Thyroid gland (tissue), 4 donors: ENCODE results near the gene ANKFY1. TPM values are rescaled to one million over a fixed set of nuclear protein-coding genes. Genes with fewer than 3 reads are reported as not detected.

Source experiments
- DNase-seq, 2 donors: peaks; one replicate each; pipeline ENCODE4 v3.0.0-alpha.2; 2019
- H3K27ac ChIP-seq, 3 donors: fragments of 200-600 bp; sonication (generic); 1 replicate in 2 of 3; 2 replicates in 1 of 3; pipeline ENCODE4 v1.5.1; 2016 to 2019; ENCODE audit warnings: mild to moderate bottlenecking in 1 of 3, moderate library complexity in 1 of 3
- H3K27me3 ChIP-seq: fragments of 200-600 bp; sonication (generic); one replicate; pipeline ENCODE4 v1.5.1; 2019
- H3K36me3 ChIP-seq, 2 donors: fragments of 200-600 bp; sonication (generic); one replicate each; pipeline ENCODE4 v1.5.1; 2016 to 2019
- H3K4me1 ChIP-seq, 2 donors: fragments of 200-600 bp; sonication (generic); one replicate each; pipeline ENCODE4 v1.5.1; 2017 to 2019
- H3K4me3 ChIP-seq, 3 donors: fragments of 200-600 bp; sonication (generic); replicated peaks in 1 of 3; 1 replicate in 2 of 3; 2 replicates in 1 of 3; pipeline ENCODE4 v1.5.1; 2016; ENCODE audit warnings: mild to moderate bottlenecking in 1 of 3
- H3K9me3 ChIP-seq: fragments of 200-600 bp; sonication (generic); one replicate; pipeline ENCODE4 v1.5.1; 2017
- POLR2A ChIP-seq, 2 donors: fragments of 450-650 bp; IDR thresholded peaks; one replicate each; pipeline ENCODE4 v1.6.1; 2017; ENCODE audit warnings: antibody characterized with exemption in 2 of 2, mild to moderate bottlenecking in 2 of 2, moderate library complexity in 1 of 2
- WGBS, 2 donors: methylation state at CpG; one replicate each; pipeline ENCODE4 v1.1.5; 2017; 5-methylcytosine and 5-hydroxymethylcytosine counted together
- intact Hi-C: fragments of 100-400 bp; cut with DNase I; formaldehyde crosslinking; loops from one replicate; pipeline ENCODE4 v1.15.1; 2023
- total RNA-seq, 4 donors: library from RNA; depleted of rRNA; stranded (reverse); fragments of >200 nt; gene quantifications; one replicate each; pipeline ENCODE4 v1.2.3, GENCODE V29; 2016
- TF ChIP-seq, protein P1 (sequence below), 6 experiments: fragments of 200-600 bp in 3 of 6; fragments of 450-650 bp in 3 of 6; sonication (generic) in 3 of 6; IDR thresholded peaks; one replicate each; pipeline ENCODE4 v1.5.1; 2016 to 2019; ENCODE audit warnings: antibody characterized with exemption in 6 of 6, mild to moderate bottlenecking in 2 of 6, inconsistent platforms in 1 of 6, moderate library complexity in 1 of 6

ANKFY1 gene
- total RNA-seq, 4 donors from 2014 or later: 36.8 to 51.3 (median 46.3) TPM

DNA sequence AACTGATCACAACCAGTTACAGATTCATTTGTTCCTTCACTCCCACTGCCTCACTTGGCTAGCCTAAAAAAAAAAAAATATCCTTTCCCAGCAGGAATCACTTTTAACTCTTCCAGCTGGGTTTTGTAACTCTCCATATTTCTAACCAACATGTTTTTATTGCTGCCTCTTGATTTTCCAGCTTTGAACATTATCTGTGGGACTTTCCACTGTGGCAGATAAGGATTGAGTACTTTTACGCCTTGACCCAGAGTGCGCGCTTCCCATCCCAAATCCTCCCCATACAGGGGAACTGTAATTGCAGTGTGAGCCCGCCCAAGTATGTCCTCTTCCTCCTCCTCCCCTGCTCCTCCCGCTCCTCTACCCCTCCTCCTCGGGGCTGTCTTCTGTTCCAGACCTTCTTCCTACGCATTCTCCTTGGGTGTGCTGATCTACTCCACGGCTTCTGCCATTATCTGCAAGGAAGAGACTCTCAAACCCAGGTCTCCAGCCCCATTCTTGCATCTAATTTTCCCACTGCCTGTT lies 77.4 kb downstream of the ANKFY1 start:
- intact Hi-C loops: no loop called here

DNA sequence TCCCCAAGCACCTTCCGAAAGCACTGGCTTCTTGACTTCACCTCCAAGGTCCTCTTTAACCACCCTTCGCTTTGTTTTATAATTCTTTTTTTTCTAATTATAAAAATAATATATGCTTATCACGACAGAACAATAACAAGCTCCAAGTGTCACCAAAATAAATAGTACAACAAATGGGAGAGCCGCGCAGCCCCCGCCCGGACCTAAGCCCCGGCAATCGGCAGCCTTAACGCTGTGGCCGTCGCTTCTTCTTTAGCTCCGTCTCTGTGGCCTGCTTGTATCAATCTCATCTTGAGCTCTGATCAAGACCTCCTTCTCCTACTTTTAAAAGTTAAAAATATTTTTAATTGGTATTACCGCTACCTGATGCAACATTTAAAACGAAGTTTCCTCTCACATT lies 78.1 kb downstream of the ANKFY1 start:
- WGBS, 2 donors: 93 to 96% methylated on average over 15 of the region's 15 CpGs
- H3K4me1 ChIP-seq: no peaks in the 10 kb centered on the region
- no peak for DNase-seq
- TF ChIP-seq, protein P1, sequence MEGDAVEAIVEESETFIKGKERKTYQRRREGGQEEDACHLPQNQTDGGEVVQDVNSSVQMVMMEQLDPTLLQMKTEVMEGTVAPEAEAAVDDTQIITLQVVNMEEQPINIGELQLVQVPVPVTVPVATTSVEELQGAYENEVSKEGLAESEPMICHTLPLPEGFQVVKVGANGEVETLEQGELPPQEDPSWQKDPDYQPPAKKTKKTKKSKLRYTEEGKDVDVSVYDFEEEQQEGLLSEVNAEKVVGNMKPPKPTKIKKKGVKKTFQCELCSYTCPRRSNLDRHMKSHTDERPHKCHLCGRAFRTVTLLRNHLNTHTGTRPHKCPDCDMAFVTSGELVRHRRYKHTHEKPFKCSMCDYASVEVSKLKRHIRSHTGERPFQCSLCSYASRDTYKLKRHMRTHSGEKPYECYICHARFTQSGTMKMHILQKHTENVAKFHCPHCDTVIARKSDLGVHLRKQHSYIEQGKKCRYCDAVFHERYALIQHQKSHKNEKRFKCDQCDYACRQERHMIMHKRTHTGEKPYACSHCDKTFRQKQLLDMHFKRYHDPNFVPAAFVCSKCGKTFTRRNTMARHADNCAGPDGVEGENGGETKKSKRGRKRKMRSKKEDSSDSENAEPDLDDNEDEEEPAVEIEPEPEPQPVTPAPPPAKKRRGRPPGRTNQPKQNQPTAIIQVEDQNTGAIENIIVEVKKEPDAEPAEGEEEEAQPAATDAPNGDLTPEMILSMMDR (IDR thresholded peaks at IDR 0.05): no peak
- no peak for TF ChIP-seq POLR2A (IDR thresholded peaks at IDR 0.05)
- intact Hi-C loops: no loop called here
- H3K27ac ChIP-seq: no peak overlapping the region
- no peaks in the 10 kb centered on the region for H3K27me3 ChIP-seq
- peaks cover 27 to 49% of the 10 kb centered on the region in 2 donors for H3K36me3 ChIP-seq
- no peaks in the 10 kb centered on the region for H3K9me3 ChIP-seq
- no peak overlapping the region for H3K4me3 ChIP-seq

More for the DNA sequence above, 77.4 kb downstream of the ANKFY1 start:
- Histone ChIP-seq H3K36me3 (peaks cover 27 to 43% of the 10 kb centered on the region in 2 donors), H3K27ac (no peak overlapping the region), H3K4me3 (no peak overlapping the region), H3K9me3 (no peaks in the 10 kb centered on the region), H3K27me3 (no peaks in the 10 kb centered on the region), H3K4me1 (no peaks in the 10 kb centered on the region)
- WGBS, 2 donors: 79 to 80% methylated on average over 8 of the region's 8 CpGs
- no peak for DNase-seq
- TF ChIP-seq, protein P1 (IDR thresholded peaks at IDR 0.05): no peak
- no peak for TF ChIP-seq POLR2A (IDR thresholded peaks at IDR 0.05)

DNA sequence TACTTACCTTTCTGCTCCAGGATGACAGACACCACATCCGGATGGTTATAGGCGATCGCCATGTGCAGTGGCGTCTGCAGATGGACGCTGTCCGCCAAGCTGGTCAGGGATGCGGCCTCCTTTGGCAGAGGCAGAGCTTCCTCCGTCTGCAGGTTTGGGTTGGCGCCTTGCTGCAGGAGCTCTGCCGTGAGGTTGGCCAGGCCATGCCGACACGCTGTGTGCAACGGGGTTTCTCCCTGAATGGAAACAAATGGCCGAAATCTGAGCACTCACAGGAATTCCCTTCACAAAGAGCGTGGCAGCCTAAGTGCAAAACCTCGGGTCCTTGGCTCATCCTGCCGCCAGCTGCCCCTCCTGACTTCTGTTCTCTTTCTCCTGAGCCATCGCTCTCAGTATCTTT lies 79.0 kb downstream of the ANKFY1 start:
- Histone ChIP-seq H3K4me1 (no peaks in the 10 kb centered on the region), H3K9me3 (no peaks in the 10 kb centered on the region), H3K4me3 (no peak overlapping the region), H3K36me3 (peaks cover 28 to 54% of the 10 kb centered on the region in 2 donors), H3K27me3 (no peaks in the 10 kb centered on the region), H3K27ac (no peak overlapping the region)
- WGBS, 2 donors: 85 to 90% methylated on average over 15 to 18 of the region's 18 CpGs
- DNase-seq: no peak
- no peak for TF ChIP-seq POLR2A (IDR thresholded peaks at IDR 0.05)
- TF ChIP-seq, protein P1 (IDR thresholded peaks at IDR 0.05): no peak
- intact Hi-C loops: no loop called here

DNA sequence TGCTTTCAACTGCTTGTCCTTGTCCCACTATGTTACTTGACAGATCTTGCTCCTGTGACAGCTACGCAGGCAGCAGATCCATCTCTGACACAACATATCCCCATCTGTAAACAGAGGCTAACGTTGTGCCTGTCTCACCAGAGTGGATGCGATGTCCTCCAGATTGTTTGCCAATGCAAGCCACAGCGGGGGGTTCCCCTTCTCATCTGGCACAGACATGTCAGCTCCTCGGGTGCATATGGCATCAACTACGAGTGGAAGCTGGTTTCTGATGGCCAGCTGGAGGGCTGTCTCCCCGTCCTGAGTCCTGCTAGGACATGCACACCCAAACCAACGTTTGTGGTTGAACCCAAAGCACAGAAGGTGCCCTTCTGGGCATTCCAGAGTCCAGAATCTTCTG lies 81.7 kb downstream of the ANKFY1 start:
- intact Hi-C loops: no loop called here
- 86 to 91% methylated on average over 6 to 8 of the region's 8 CpGs for WGBS, 2 donors
- DNase-seq: no peak

GRCh38 chr17:4180791-4181190 lies 83.0 kb downstream of the ANKFY1 start:
- H3K36me3 ChIP-seq: peaks cover 53 to 63% of the 10 kb centered on the region in 2 donors
- intact Hi-C loops: no loop called here

More for the DNA sequence above, 81.7 kb downstream of the ANKFY1 start:
- Histone ChIP-seq H3K4me1 (peaks cover 0 to 1% of the 10 kb centered on the region in 2 donors), H3K27ac (no peak overlapping the region), H3K27me3 (no peaks in the 10 kb centered on the region), H3K9me3 (no peaks in the 10 kb centered on the region), H3K4me3 (no peak overlapping the region), H3K36me3 (peaks cover 53 to 65% of the 10 kb centered on the region in 2 donors)
- TF ChIP-seq, protein P1 (IDR thresholded peaks at IDR 0.05): no peak
- TF ChIP-seq POLR2A (IDR thresholded peaks at IDR 0.05): no peak

More at GRCh38 chr17:4180791-4181190, 83.0 kb downstream of the ANKFY1 start:
- DNase-seq: no peak
- no peak overlapping the region for H3K4me3 ChIP-seq
- H3K9me3 ChIP-seq: no peaks in the 10 kb centered on the region
- TF ChIP-seq POLR2A (IDR thresholded peaks at IDR 0.05): no peak
- TF ChIP-seq, protein P1 (IDR thresholded peaks at IDR 0.05): no peak
- 87 to 89% methylated on average over 8 of the region's 8 CpGs for WGBS, 2 donors
- H3K27ac ChIP-seq: no peak overlapping the region
- H3K27me3 ChIP-seq: no peaks in the 10 kb centered on the region
- peaks cover 10% of the 10 kb centered on the region in 2 donors for H3K4me1 ChIP-seq
